HL-60 (cell line): ENCODE results near the gene OR8S1.

Source experiments
- CTCF ChIP-seq: IDR thresholded peaks from one replicate; pipeline ENCODE4 v1.5.1; 2011; ENCODE audit warnings: low read length, control low read depth, inconsistent platforms; ENCODE audit not compliant: insufficient read depth
- POLR2AphosphoS5 ChIP-seq: IDR thresholded peaks from 2 replicates; pipeline ENCODE4 v1.6.1; 2012; ENCODE audit warnings: low read depth

DNA sequence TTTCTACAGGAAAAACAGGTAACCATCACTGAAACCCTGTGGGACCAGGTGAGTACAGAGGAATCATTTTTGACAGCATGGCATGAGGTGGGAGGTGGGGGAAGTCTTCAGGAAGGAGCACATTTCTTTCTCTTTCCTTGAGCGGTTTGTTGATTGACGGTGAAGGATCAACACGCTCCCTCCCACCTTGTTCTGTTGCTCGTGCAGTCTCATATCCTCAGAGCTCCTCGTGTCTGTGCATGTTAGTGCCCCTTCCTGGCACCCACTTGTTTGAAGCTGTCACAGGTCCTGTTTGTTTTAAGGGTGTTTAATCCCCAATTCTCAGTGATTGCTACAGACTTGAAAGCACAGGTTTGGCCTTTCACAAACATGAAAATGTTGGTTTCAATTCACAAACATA, 38.8 kb upstream of the OR8S1 start:
- TF ChIP-seq POLR2AphosphoS5 (no peak), CTCF (no peak)
